Skeletal muscle tissue (tissue), 4 donors: ENCODE data around the gene MPRIP. TPM values are rescaled to one million over a fixed set of nuclear protein-coding genes. Genes with fewer than 3 reads are reported as not detected.

Experiments
- H3K27ac ChIP-seq: one replicate; pipeline ENCODE4 v1.7.0; 2013; ENCODE audit warnings: mild to moderate bottlenecking, low read depth, low read length, inconsistent platforms
- H3K27me3 ChIP-seq, 3 donors: one replicate each; pipeline ENCODE4 v1.7.0; 2013; ENCODE audit warnings: low read length in 3 of 3; ENCODE audit not compliant: control insufficient read depth in 3 of 3, insufficient read depth in 3 of 3
- H3K36me3 ChIP-seq, 3 donors: one replicate each; pipeline ENCODE4 v1.7.0; 2013; ENCODE audit warnings: low read length in 3 of 3; ENCODE audit not compliant: control insufficient read depth in 3 of 3, insufficient read depth in 3 of 3
- H3K4me1 ChIP-seq, 3 donors: one replicate each; pipeline ENCODE4 v1.7.0; 2013; ENCODE audit warnings: low read length in 3 of 3, mild to moderate bottlenecking in 3 of 3; ENCODE audit not compliant: control insufficient read depth in 3 of 3, insufficient read depth in 3 of 3
- H3K4me3 ChIP-seq, 3 donors: one replicate each; pipeline ENCODE4 v1.7.0; 2013; ENCODE audit warnings: low read length in 3 of 3
- H3K9ac ChIP-seq, 3 donors: one replicate each; pipeline ENCODE4 v1.7.0; 2013; ENCODE audit warnings: low read length in 3 of 3, mild to moderate bottlenecking in 3 of 3, moderate library complexity in 2 of 3, low read depth in 1 of 3
- H3K9me3 ChIP-seq, 3 donors: one replicate each; pipeline ENCODE4 v1.7.0; 2013; ENCODE audit warnings: low read length in 3 of 3; ENCODE audit not compliant: control insufficient read depth in 3 of 3
- total RNA-seq: library from RNA; depleted of rRNA; stranded (reverse); fragments of >200 nt; gene quantifications from one replicate; pipeline ENCODE4 v1.2.3, GENCODE V29; 2014
- donor health status: Osteomylitis.

MPRIP gene
- total RNA-seq, 1 donor from 2014 or later, result 79.3 TPM

DNA sequence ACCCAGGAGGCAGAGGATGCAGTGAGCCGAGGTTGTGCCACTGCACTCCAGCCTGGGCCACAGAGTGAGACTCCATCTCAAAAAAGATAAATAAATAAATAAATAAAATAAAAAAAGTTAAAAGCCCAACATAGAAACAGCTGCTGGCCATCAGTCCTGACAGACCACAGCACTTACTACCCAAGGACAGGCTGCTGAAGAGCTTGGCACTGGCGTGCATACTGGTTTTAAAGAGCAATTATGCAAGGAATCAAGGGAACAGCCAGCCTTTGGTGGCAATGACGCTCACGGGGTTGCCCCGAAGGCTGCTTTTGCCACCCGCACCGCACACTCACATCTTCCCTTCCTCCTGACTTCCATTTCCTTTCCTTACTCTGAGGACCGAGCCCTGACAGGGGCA is 159.7 kb downstream of the MPRIP start:
- no peak overlapping the region for H3K27ac ChIP-seq
- H3K4me1 ChIP-seq, result peaks cover 27 to 37% (median 31%) of the 10 kb centered on the region in 3 donors
- no peaks in the 10 kb centered on the region for H3K9me3 ChIP-seq
- no peaks in the 10 kb centered on the region for H3K27me3 ChIP-seq
- H3K9ac ChIP-seq, result no peak overlapping the region
- no peak overlapping the region for H3K4me3 ChIP-seq
- H3K36me3 ChIP-seq, result peaks cover 2 to 8% (median 3%) of the 10 kb centered on the region in 3 donors

DNA sequence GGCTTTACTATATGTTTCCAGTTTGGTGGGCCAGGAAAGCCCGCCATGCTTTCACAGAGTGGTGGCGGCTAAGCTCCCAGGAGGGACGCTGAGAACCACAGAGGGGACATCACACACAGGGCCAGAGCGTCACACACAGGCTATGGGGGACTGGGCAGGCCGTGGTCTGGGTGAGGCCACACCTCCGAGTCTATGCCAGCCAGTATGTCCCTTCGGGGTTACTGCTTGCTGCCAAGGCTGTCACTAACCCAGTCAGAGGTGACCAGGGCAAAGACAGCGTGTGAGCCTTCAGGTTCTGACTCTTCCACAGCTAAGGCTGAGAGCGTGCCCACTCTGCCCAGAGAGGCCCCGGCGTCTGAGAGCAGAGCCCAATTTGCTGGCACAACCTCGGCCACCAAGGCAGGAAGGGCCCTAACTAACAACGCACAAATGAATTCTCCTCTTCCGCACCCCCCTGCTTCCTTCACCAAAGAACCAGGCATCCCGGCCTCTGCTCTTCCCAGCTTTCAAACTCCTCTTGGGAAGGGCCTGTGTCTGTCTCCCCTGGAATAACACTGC is 161.0 kb downstream of the MPRIP start:
- H3K27me3 ChIP-seq, result no peaks in the 10 kb centered on the region
- H3K4me1 ChIP-seq, result peaks cover 27 to 37% (median 31%) of the 10 kb centered on the region in 3 donors
- peaks cover 2 to 8% (median 3%) of the 10 kb centered on the region in 3 donors for H3K36me3 ChIP-seq
- H3K4me3 ChIP-seq, result no peak overlapping the region
- no peak overlapping the region for H3K27ac ChIP-seq
- peak overlapping the region in 1 of 3 donors; percentile 33 for H3K9ac ChIP-seq
- no peaks in the 10 kb centered on the region for H3K9me3 ChIP-seq

DNA sequence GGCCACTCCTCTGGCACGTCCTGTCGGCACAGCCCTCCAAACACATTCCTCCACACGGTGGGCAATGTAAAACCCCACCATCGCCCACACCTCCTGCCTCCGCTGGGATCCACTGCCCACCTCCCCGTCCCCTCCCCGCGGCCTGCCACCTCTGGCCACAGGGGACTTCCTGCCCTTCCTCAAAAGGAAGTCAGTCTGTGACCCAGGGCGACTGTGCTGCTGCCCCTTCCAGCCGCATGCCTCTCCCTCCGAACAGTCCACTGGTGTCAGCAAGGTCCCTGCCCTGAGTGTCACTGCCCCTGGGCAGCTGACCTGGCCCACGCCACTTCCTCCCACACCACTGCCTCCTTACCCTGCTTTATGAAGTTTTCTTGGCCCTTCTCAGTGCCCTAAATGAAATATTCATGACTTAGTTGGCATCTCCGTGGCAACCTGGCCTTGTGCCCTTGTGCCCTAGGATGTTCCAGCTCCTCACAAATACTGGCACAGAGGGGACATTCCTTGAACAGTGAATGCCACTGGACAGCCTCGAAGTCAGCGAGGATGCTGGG is 161.9 kb downstream of the MPRIP start:
- no peaks in the 10 kb centered on the region for H3K27me3 ChIP-seq
- H3K9me3 ChIP-seq, result no peaks in the 10 kb centered on the region
- H3K27ac ChIP-seq, result no peak overlapping the region
- peak overlapping the region in 1 of 3 donors; percentile 82 for H3K4me3 ChIP-seq
- H3K9ac ChIP-seq, result peak overlapping the region in 1 of 3 donors; percentile 92
- peaks cover 2 to 8% (median 3%) of the 10 kb centered on the region in 3 donors for H3K36me3 ChIP-seq
- H3K4me1 ChIP-seq, result peaks cover 27 to 37% (median 31%) of the 10 kb centered on the region in 3 donors

DNA sequence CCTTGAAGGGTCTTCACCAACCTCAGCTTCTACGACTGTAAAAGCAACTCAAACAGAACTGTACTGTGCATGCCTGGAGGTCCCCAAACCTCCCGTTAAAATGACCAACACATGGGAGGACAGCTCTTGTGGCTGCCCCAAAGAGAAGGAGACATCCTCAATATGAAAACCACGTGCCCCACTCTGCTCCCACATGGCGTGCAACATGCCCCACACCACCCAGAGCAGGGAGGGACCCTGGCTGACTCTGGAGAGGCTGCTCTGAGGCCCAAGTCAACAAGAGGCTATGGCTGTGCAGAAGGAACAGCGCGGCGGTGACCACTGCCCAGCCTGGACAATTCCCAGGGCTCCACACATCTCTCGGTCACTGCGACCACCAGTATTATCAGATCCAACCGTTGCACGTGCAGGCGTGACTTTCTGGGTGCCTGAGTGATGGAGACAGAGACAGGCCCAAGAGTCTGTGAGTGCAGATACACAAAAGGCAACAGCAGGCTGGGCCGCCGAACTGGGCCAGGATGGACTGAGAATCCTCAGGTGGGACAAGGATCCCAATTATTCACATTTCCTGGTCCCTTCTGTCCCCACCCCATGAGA is 162.5 kb downstream of the MPRIP start:
- Histone ChIP-seq H3K27ac (peak overlapping the region; percentile 92), H3K27me3 (no peaks in the 10 kb centered on the region), H3K9me3 (no peaks in the 10 kb centered on the region), H3K36me3 (peaks cover 2 to 8% (median 3%) of the 10 kb centered on the region in 3 donors), H3K4me3 (peak overlapping the region; percentile 54 to 82 (median 80)), H3K9ac (peak overlapping the region; percentile 76 to 92 (median 84)), H3K4me1 (peaks cover 27 to 37% (median 31%) of the 10 kb centered on the region in 3 donors)

DNA sequence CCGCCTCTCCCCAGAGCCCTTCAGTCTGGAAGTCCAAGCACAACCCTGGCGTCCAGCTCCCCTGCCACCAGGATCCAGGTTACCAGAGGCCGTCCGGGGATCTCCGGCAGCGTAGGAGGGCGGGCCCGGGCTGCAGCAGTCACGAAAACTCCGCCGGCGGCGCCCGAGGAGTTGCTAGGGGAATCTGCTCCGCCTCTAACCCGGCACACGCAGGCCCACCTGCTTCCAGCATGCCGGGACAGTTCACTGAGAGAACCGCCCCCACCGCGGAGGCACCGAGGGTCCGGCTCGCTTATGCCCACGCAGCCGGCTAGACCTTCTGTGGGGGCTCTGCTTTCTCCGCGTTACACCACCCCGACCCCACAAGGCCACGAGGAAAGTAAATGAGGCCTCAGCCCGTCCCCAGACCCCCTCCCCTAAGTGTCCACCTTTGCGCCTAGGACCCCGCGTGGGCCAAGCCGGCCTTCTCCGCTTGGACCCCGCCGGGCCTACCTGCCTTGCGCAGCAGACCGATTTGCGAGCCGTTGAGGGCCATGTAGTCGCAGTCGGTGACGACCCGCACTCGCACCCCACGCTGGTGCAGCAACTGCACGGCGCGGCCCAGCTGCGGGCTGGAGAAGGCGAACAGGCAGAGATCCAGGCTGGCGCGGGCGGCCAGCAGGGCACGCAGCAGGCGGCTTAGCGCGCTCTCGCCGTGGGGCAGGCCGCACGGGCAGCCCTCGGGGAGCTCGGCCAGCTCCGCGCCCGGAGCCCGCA is 163.3 kb downstream of the MPRIP start:
- H3K27ac ChIP-seq, result peak overlapping the region; percentile 92
- peaks cover 27 to 35% (median 31%) of the 10 kb centered on the region in 3 donors for H3K4me1 ChIP-seq
- peaks cover 2 to 8% (median 3%) of the 10 kb centered on the region in 3 donors for H3K36me3 ChIP-seq
- H3K9ac ChIP-seq, result peak overlapping the region; percentile 76 to 92 (median 84)
- no peaks in the 10 kb centered on the region for H3K27me3 ChIP-seq
- H3K4me3 ChIP-seq, result peak overlapping the region; percentile 54 to 82 (median 80)
- no peaks in the 10 kb centered on the region for H3K9me3 ChIP-seq

DNA sequence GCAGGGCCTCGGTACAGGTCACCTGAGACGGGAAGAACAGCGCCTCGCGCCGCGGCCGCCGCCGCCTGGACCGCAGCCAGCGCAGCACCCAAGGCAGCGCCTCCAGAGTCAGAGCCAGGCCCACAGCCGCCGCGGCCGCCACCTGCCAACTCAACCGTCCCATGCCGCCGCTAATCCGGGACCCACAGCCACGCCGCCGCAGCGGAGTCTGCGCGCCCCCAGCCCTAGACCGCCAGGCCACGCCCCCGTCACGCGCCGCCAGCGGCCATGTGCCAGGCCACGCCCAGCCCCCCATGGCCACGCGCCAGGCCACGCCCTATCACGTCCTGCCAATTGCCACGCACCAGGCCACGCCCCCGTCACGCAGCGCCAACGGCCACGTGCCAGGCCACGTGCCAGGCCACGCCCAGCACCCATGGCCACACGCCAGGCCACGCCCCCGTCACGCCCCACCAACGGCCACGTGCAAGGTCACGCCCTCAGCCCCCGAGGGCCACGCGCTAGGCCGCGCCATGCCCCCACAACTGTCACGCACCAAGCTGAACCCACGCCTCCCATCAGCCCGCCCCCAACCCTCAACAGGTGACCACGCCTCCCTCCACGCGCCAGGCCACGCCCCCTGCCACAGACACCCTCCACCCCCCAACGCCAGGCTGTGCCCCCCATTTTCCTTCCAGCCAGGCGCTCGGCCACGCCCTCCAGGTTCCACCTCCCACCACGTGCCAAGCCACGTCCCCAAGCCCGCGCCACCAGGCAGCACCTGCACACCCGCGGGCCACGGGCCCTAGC is 164.1 kb downstream of the MPRIP start, which contains the start of gene PLD6:
Gene PLD6, minus strand, starts transcription at position 210 of the 789 bp plus-strand sequence. Its CDS starts 47 bp downstream, at position 163.
- peak within 1 kb of the TSS; percentile 92 for H3K27ac ChIP-seq
- H3K36me3 ChIP-seq, result peaks cover 2 to 6% (median 3%) of the 10 kb centered on the region in 3 donors
- peaks cover 22 to 36% (median 35%) of the 10 kb centered on the region in 3 donors for H3K4me1 ChIP-seq
- peak within 1 kb of the TSS; percentile 76 to 92 (median 84) for H3K9ac ChIP-seq
- H3K9me3 ChIP-seq, result no peaks in the 10 kb centered on the region
- H3K4me3 ChIP-seq, result peak within 1 kb of the TSS; percentile 54 to 82 (median 80)
- no peaks in the 10 kb centered on the region for H3K27me3 ChIP-seq

DNA sequence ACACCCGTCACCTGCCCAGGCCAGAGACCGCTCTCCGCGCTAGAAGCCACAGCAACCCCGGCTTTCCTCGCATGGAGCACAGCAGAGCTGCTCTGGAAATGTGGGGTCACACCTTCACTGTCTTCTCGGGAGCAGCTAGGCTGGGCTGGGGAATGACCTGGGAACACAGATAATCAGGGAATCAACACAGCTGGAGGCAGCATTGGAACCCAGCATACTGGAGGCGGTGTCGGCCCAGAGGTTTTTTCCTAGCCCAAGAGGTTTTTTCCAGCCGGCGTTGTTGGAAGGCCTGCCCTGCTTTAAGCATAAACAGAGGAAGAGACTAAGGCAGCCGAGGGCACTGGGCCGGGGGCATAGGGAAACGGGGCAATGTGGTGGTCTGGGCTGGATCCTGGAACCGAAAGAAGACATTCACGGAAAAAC is 164.7 kb downstream of the MPRIP start:
- H3K27me3 ChIP-seq, result no peaks in the 10 kb centered on the region
- H3K27ac ChIP-seq, result peak overlapping the region; percentile 92
- peaks cover 0 to 5% (median 3%) of the 10 kb centered on the region in 3 donors for H3K36me3 ChIP-seq
- peaks cover 21 to 36% (median 35%) of the 10 kb centered on the region in 3 donors for H3K4me1 ChIP-seq
- H3K9me3 ChIP-seq, result no peaks in the 10 kb centered on the region
- H3K9ac ChIP-seq, result peak overlapping the region in 2 of 3 donors; percentile 20 to 92
- peak overlapping the region in 1 of 3 donors; percentile 82 for H3K4me3 ChIP-seq

DNA sequence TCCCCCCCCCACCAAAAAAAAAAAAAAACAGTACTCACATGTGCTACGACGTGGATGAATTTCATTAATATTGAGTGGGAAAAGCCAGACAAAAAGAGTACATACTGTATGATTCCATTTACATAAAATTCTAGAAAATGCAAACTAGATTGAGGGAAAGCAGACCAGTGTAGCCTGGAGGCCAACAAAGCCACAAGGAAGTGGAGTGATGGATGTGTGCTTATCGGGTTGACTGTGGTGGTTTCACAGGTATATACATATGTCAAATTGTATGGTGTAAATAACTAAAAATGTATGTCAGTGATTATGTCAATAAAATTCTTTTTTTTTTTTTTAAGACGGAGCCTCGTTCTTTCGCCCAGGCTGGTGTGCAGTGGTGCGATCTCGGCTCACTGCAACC is 165.7 kb downstream of the MPRIP start:
- Histone ChIP-seq H3K27ac (no peak overlapping the region), H3K36me3 (peaks cover 4% of the 10 kb centered on the region in 3 donors), H3K4me3 (no peak overlapping the region), H3K27me3 (no peaks in the 10 kb centered on the region), H3K9ac (no peak overlapping the region), H3K4me1 (peaks cover 21 to 36% (median 35%) of the 10 kb centered on the region in 3 donors), H3K9me3 (no peaks in the 10 kb centered on the region)

DNA sequence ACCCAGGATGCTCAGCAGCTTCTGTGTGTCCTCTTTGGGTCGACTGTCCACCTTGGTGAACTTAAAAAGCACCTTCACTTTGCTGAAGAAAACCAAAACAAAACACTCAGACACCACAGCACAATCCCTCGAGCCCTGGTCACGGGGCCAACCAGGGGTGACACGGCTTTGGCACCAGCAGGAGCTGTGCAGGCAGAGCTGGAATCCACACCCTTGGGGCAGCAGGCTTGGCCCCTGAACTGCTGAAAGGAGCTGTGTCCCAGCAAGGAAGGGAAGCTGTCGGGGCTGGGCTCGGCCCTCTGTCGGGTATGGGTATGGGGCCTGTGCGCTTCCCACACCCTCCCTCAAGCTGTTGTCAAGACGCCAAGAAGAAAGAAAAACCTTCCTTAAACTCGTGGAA is 171.5 kb downstream of the MPRIP start:
- no peaks in the 10 kb centered on the region for H3K27me3 ChIP-seq
- H3K27ac ChIP-seq, result no peak overlapping the region
- peaks cover 50 to 54% (median 53%) of the 10 kb centered on the region in 3 donors for H3K36me3 ChIP-seq
- no peak overlapping the region for H3K9ac ChIP-seq
- H3K4me1 ChIP-seq, result peaks cover 0 to 7% (median 4%) of the 10 kb centered on the region in 3 donors
- no peaks in the 10 kb centered on the region for H3K9me3 ChIP-seq
- no peak overlapping the region for H3K4me3 ChIP-seq
